GM23338 (cell line): Measurements from ENCODE around the gene PTPRN2. TPM values are rescaled to one million over a fixed set of nuclear protein-coding genes. Genes with fewer than 3 reads are reported as not detected.

Experiments used
- ATAC-seq: fragments of 200-7000 bp; cut with Tn5 transposase; 3 replicates; pipeline ENCODE4 v1.9.1; 2020
- DNase-seq: peaks from one replicate; pipeline ENCODE4 v3.0.0-alpha.2; 2015; ENCODE audit warnings: low spot score
- H2AFZ ChIP-seq: fragments of 200-600 bp; sonication (generic); 2 replicates; pipeline ENCODE4 v1.8.0; 2016; ENCODE audit warnings: antibody characterized with exemption, mild to moderate bottlenecking, moderate library complexity
- H3F3A ChIP-seq: fragments of 200-600 bp; sonication (generic); replicated peaks from 2 replicates; pipeline ENCODE4 v1.8.0; 2017; ENCODE audit warnings: antibody characterized with exemption, mixed run types, low read depth
- H3K27ac ChIP-seq: fragments of 200-600 bp; sonication (generic); 2 replicates; pipeline ENCODE4 v1.6.1; 2016; ENCODE audit warnings: low read depth
- H3K27me3 ChIP-seq: fragments of 200-600 bp; sonication (generic); 2 replicates; pipeline ENCODE4 v1.8.0; 2016; ENCODE audit warnings: mild to moderate bottlenecking, mixed run types, moderate library complexity; ENCODE audit not compliant: insufficient read depth
- H3K36me3 ChIP-seq: fragments of 200-600 bp; sonication (generic); 2 replicates; pipeline ENCODE4 v1.8.0; 2016; ENCODE audit warnings: mild to moderate bottlenecking; ENCODE audit not compliant: insufficient read depth
- H3K4me1 ChIP-seq: fragments of 200-600 bp; sonication (generic); 2 replicates; pipeline ENCODE4 v1.8.0; 2016; ENCODE audit warnings: mild to moderate bottlenecking, moderate library complexity; ENCODE audit not compliant: insufficient read depth
- H3K4me2 ChIP-seq: fragments of 200-600 bp; sonication (generic); 2 replicates; pipeline ENCODE4 v1.7.1; 2017; ENCODE audit warnings: mixed run types
- H3K4me3 ChIP-seq: fragments of 200-600 bp; sonication (generic); 2 replicates; pipeline ENCODE4 v1.6.1; 2016; ENCODE audit warnings: mixed run types
- H3K79me2 ChIP-seq: fragments of 200-600 bp; sonication (generic); replicated peaks from 2 replicates; pipeline ENCODE4 v1.8.0; 2017; ENCODE audit warnings: mild to moderate bottlenecking; ENCODE audit not compliant: insufficient read depth
- H3K9me2 ChIP-seq: fragments of 200-600 bp; sonication (generic); 2 replicates; pipeline ENCODE4 v1.8.0; 2017; ENCODE audit not compliant: insufficient read depth
- H4K20me1 ChIP-seq: fragments of 200-600 bp; sonication (generic); replicated peaks from 2 replicates; pipeline ENCODE4 v1.8.0; 2017; ENCODE audit warnings: mild to moderate bottlenecking; ENCODE audit not compliant: insufficient read depth
- H3K27ac Mint-ChIP-seq: 2 replicates; pipeline ENCODE4 v1.8.0; 2020; ENCODE audit warnings: inconsistent platforms, mild to moderate bottlenecking, moderate library complexity, mixed read lengths
- H3K27me3 Mint-ChIP-seq: 3 replicates; pipeline ENCODE4 v1.8.0; 2022; ENCODE audit warnings: low read depth, mild to moderate bottlenecking, moderate library complexity, mixed read lengths, inconsistent platforms; ENCODE audit not compliant: insufficient read depth, poor library complexity
- H3K36me3 Mint-ChIP-seq: 3 replicates; pipeline ENCODE4 v1.8.0; 2021; ENCODE audit warnings: low read depth, mild to moderate bottlenecking, inconsistent platforms, moderate library complexity, mixed read lengths
- H3K4me1 Mint-ChIP-seq: 3 replicates; pipeline ENCODE4 v1.8.0; 2020; ENCODE audit warnings: mild to moderate bottlenecking, inconsistent platforms, mixed read lengths
- H3K4me3 Mint-ChIP-seq: 3 replicates; pipeline ENCODE4 v1.8.0; 2021; ENCODE audit warnings: moderate library complexity, mild to moderate bottlenecking, inconsistent platforms, mixed read lengths
- H3K9me3 Mint-ChIP-seq: 3 replicates; pipeline ENCODE4 v1.8.0; 2020; ENCODE audit warnings: moderate library complexity, mild to moderate bottlenecking, inconsistent platforms, mixed read lengths
- CREB1 ChIP-seq: fragments of 250-450 bp; sonication (Bioruptor Pico); IDR thresholded peaks from 2 replicates; pipeline ENCODE4 v1.5.0; 2020; ENCODE audit warnings: low read depth, mild to moderate bottlenecking, moderate library complexity
- EZH2 ChIP-seq: fragments of 200-600 bp; sonication (generic); IDR thresholded peaks from one replicate; pipeline ENCODE4 v1.8.0; 2017; ENCODE audit warnings: antibody characterized with exemption, mild to moderate bottlenecking, low read depth; ENCODE audit not compliant: unreplicated experiment
- EZH2phosphoT487 ChIP-seq: fragments of 200-600 bp; sonication (generic); IDR thresholded peaks from one replicate; pipeline ENCODE4 v1.8.1; 2018; ENCODE audit warnings: antibody characterized with exemption; ENCODE audit not compliant: unreplicated experiment
- JUNB ChIP-seq: IDR thresholded peaks from one replicate; pipeline ENCODE4 v1.6.1; 2016; ENCODE audit warnings: antibody characterized with exemption; ENCODE audit not compliant: unreplicated experiment
- NANOG ChIP-seq: IDR thresholded peaks from 2 replicates; pipeline ENCODE4 v1.6.1; 2016; ENCODE audit warnings: antibody characterized with exemption, borderline replicate concordance
- POLR2AphosphoS5 ChIP-seq: IDR thresholded peaks from 2 replicates; pipeline ENCODE4 v1.6.1; 2016; ENCODE audit warnings: antibody characterized with exemption, low read depth
- REST ChIP-seq: IDR thresholded peaks from one replicate; pipeline ENCODE4 v1.6.1; 2018; ENCODE audit warnings: antibody characterized with exemption; ENCODE audit not compliant: unreplicated experiment
- STAT1 ChIP-seq: IDR thresholded peaks from one replicate; pipeline ENCODE4 v1.6.1; 2016; ENCODE audit warnings: antibody characterized with exemption; ENCODE audit not compliant: unreplicated experiment
- ZNF114 ChIP-seq: fragments of 250-450 bp; sonication (Bioruptor Pico); IDR thresholded peaks from 2 replicates; pipeline ENCODE4 v1.5.0; 2020; ENCODE audit warnings: mild to moderate bottlenecking, moderate library complexity
- ZNF331 ChIP-seq: fragments of 250-450 bp; sonication (Bioruptor Pico); IDR thresholded peaks from 2 replicates; pipeline ENCODE4 v1.5.0; 2020; ENCODE audit warnings: low read depth, mild to moderate bottlenecking, moderate library complexity
- ZNF462 ChIP-seq: fragments of 250-450 bp; sonication (Bioruptor Pico); IDR thresholded peaks from 2 replicates; pipeline ENCODE4 v1.5.0; 2020; ENCODE audit warnings: mild to moderate bottlenecking, moderate library complexity
- polyA plus RNA-seq: library from polyadenylated mRNA; unstranded; fragments of >200 nt; fragmentation: Nextera tagmentation; extraction: Ambion mirVana; gene quantifications from 2 replicates; pipeline ENCODE4 v1.2.1, GENCODE V29; 2016
- total RNA-seq: library from RNA; depleted of rRNA; stranded (reverse); fragments of >200 nt; shearing (Covaris generic); gene quantifications from 2 replicates; pipeline ENCODE4 v1.2.3, GENCODE V29; 2014
- TF ChIP-seq, protein P1 (sequence below), 2 experiments: fragments of 200-600 bp in 1 of 2; sonication (generic) in 1 of 2; conservative IDR thresholded peaks; 2 replicates each; pipeline versions ENCODE4 v1.5.1 to v1.6.1; 2016 to 2017; ENCODE audit warnings: antibody characterized with exemption in 2 of 2, low read depth in 2 of 2, mild to moderate bottlenecking in 2 of 2, moderate library complexity in 1 of 2
- TF ChIP-seq, protein P2 (sequence below): IDR thresholded peaks from 2 replicates; pipeline ENCODE4 v1.6.1; 2016; ENCODE audit warnings: antibody characterized with exemption

The PTPRN2 gene
- total and polyA plus RNA-seq, 2 experiments from 2014 or later, result 0.87 to 4.0 TPM

GRCh38 chr7:158108646-158109293 is 478.9 kb downstream of the PTPRN2 start:
- no peak overlapping the region for H3K4me2 ChIP-seq
- H3K4me3 ChIP-seq, result no peak overlapping the region
- H4K20me1 ChIP-seq, result no peaks in the 10 kb centered on the region
- no peaks in the 10 kb centered on the region for H3K79me2 ChIP-seq
- H3K9me3 Mint-ChIP-seq, result no peaks in the 10 kb centered on the region; the same call in none of the 3 replicates
- H3K27me3 ChIP-seq, result no peaks in the 10 kb centered on the region
- DNase-seq (no peak), ATAC-seq (no peak)
- H3K27ac Mint-ChIP-seq, result no peak overlapping the region
- peaks cover 8% of the 10 kb centered on the region for H3K27me3 Mint-ChIP-seq
- H3K9me2 ChIP-seq, result no peaks in the 10 kb centered on the region
- H3K36me3 Mint-ChIP-seq, result peaks cover 24% of the 10 kb centered on the region
- H3K27ac ChIP-seq, result no peak overlapping the region
- no peak for TF ChIP-seq POLR2AphosphoS5
- TF ChIP-seq REST, result no peak
- TF ChIP-seq ZNF462 (CRISPR knock-in tag), result no peak
- TF ChIP-seq, protein P1, sequence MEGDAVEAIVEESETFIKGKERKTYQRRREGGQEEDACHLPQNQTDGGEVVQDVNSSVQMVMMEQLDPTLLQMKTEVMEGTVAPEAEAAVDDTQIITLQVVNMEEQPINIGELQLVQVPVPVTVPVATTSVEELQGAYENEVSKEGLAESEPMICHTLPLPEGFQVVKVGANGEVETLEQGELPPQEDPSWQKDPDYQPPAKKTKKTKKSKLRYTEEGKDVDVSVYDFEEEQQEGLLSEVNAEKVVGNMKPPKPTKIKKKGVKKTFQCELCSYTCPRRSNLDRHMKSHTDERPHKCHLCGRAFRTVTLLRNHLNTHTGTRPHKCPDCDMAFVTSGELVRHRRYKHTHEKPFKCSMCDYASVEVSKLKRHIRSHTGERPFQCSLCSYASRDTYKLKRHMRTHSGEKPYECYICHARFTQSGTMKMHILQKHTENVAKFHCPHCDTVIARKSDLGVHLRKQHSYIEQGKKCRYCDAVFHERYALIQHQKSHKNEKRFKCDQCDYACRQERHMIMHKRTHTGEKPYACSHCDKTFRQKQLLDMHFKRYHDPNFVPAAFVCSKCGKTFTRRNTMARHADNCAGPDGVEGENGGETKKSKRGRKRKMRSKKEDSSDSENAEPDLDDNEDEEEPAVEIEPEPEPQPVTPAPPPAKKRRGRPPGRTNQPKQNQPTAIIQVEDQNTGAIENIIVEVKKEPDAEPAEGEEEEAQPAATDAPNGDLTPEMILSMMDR (conservative IDR thresholded peaks at IDR 0.05; ENCODE audit: low read depth in 2 of 2), result no peak
- TF ChIP-seq CREB1 (CRISPR knock-in tag), result no peak
- no peak for TF ChIP-seq EZH2phosphoT487
- no peak for TF ChIP-seq NANOG
- no peak for TF ChIP-seq JUNB
- no peak for TF ChIP-seq EZH2
- TF ChIP-seq ZNF331 (CRISPR knock-in tag), result no peak
- TF ChIP-seq ZNF114 (CRISPR knock-in tag), result no peak
- no peak for TF ChIP-seq STAT1
- TF ChIP-seq, protein P2, sequence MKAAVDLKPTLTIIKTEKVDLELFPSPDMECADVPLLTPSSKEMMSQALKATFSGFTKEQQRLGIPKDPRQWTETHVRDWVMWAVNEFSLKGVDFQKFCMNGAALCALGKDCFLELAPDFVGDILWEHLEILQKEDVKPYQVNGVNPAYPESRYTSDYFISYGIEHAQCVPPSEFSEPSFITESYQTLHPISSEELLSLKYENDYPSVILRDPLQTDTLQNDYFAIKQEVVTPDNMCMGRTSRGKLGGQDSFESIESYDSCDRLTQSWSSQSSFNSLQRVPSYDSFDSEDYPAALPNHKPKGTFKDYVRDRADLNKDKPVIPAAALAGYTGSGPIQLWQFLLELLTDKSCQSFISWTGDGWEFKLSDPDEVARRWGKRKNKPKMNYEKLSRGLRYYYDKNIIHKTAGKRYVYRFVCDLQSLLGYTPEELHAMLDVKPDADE, result no peak
- no peaks in the 10 kb centered on the region for H3F3A ChIP-seq
- H3K4me3 Mint-ChIP-seq, result no peak overlapping the region
- H3K4me1 ChIP-seq, result no peaks in the 10 kb centered on the region
- H3K36me3 ChIP-seq, result no peaks in the 10 kb centered on the region
- H3K4me1 Mint-ChIP-seq, result no peaks in the 10 kb centered on the region; the same call in 2 of the 3 replicates
- no peak overlapping the region for H2AFZ ChIP-seq
